Neural crest cell (in vitro differentiated cells): ENCODE measurements around the gene LOXL1. TPM values are rescaled to one million over a fixed set of nuclear protein-coding genes. Genes with fewer than 3 reads are reported as not detected.

ENCODE experiments used
- DNase-seq: peaks from one replicate; pipeline ENCODE4 v3.0.0; 2021; ENCODE audit warnings: low read depth, mixed read lengths, low spot score
- H3K27ac Mint-ChIP-seq: one replicate; pipeline ENCODE4 v1.8.0; 2021; ENCODE audit warnings: mild to moderate bottlenecking, mixed read lengths; ENCODE audit not compliant: unreplicated experiment
- H3K27me3 Mint-ChIP-seq: 2 replicates; pipeline ENCODE4 v1.8.0; 2021; ENCODE audit warnings: low read depth, mild to moderate bottlenecking, mixed read lengths
- H3K36me3 Mint-ChIP-seq: 2 replicates; pipeline ENCODE4 v1.8.0; 2021; ENCODE audit warnings: low read depth, mild to moderate bottlenecking, mixed read lengths
- H3K4me1 Mint-ChIP-seq: 2 replicates; pipeline ENCODE4 v1.8.0; 2021; ENCODE audit warnings: mixed read lengths
- H3K4me3 Mint-ChIP-seq: one replicate; pipeline ENCODE4 v1.8.0; 2021; ENCODE audit warnings: mild to moderate bottlenecking, mixed read lengths
- H3K9me3 Mint-ChIP-seq: 2 replicates; pipeline ENCODE4 v1.8.0; 2021; ENCODE audit warnings: mixed read lengths
- total RNA-seq: library from RNA; stranded (reverse); gene quantifications from 2 replicates; pipeline ENCODE4 v1.2.1, GENCODE V29; 2021
- TF ChIP-seq, protein P1 (sequence below): fragments of 200-600 bp; sonication (generic); conservative IDR thresholded peaks from 2 replicates; pipeline ENCODE4 v1.5.0; 2021; ENCODE audit warnings: antibody characterized with exemption, mild to moderate bottlenecking

The LOXL1 gene
- total RNA-seq, 1 donor from 2014 or later = 17.3 TPM

DNA sequence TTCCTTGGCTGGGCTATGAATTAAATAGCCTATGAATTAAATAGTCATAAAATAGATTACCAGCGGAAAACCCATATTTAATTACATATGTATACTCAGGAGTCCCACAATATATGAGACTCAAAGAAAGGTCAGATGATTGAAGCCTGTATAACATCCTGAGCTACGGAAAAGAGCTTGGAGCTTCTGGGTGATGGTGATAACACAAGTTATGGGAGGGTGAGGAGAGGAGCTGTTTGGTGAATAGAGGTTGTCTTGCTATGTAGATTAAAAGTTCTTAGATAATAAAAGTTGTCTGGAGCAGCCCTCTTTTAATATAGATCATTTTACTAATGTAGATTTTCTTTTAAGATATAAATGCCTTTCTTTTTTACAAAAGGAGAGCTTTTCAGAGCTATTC, 70.0 kb downstream of the LOXL1 start:
- H3K4me3 Mint-ChIP-seq = peak overlapping the region; percentile 94
- H3K27me3 Mint-ChIP-seq = no peaks in the 10 kb centered on the region
- no peak overlapping the region for H3K27ac Mint-ChIP-seq
- H3K4me1 Mint-ChIP-seq = peaks cover 42% of the 10 kb centered on the region
- TF ChIP-seq, protein P1, sequence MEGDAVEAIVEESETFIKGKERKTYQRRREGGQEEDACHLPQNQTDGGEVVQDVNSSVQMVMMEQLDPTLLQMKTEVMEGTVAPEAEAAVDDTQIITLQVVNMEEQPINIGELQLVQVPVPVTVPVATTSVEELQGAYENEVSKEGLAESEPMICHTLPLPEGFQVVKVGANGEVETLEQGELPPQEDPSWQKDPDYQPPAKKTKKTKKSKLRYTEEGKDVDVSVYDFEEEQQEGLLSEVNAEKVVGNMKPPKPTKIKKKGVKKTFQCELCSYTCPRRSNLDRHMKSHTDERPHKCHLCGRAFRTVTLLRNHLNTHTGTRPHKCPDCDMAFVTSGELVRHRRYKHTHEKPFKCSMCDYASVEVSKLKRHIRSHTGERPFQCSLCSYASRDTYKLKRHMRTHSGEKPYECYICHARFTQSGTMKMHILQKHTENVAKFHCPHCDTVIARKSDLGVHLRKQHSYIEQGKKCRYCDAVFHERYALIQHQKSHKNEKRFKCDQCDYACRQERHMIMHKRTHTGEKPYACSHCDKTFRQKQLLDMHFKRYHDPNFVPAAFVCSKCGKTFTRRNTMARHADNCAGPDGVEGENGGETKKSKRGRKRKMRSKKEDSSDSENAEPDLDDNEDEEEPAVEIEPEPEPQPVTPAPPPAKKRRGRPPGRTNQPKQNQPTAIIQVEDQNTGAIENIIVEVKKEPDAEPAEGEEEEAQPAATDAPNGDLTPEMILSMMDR = no peak
- no peaks in the 10 kb centered on the region for H3K36me3 Mint-ChIP-seq
- no peak for DNase-seq
- H3K9me3 Mint-ChIP-seq = no peaks in the 10 kb centered on the region

DNA sequence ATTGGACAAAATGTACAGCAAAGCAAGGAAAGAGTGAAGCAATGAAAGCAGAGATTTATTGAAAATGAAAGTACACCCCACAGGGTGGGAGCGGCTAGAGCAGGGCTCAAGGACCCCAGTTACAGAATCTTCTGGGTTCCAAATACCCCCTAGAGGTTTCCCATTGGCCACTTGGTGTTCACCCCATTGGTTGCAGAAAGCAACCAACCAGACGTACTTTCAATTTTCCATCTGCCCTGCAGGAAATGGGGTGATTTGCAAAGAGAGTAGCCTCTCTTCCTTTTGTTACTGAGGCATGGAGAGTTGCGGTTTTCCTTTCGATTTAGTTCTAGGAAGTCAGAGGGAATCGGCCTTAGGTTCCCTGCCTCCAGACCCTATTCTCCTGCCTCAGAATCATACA, 70.7 kb downstream of the LOXL1 start:
- H3K36me3 Mint-ChIP-seq = no peaks in the 10 kb centered on the region
- no peaks in the 10 kb centered on the region for H3K27me3 Mint-ChIP-seq
- TF ChIP-seq, protein P1 = no peak
- no peak for DNase-seq
- H3K9me3 Mint-ChIP-seq = no peaks in the 10 kb centered on the region
- H3K4me3 Mint-ChIP-seq = peak overlapping the region; percentile 94
- peaks cover 42% of the 10 kb centered on the region for H3K4me1 Mint-ChIP-seq
- no peak overlapping the region for H3K27ac Mint-ChIP-seq

DNA sequence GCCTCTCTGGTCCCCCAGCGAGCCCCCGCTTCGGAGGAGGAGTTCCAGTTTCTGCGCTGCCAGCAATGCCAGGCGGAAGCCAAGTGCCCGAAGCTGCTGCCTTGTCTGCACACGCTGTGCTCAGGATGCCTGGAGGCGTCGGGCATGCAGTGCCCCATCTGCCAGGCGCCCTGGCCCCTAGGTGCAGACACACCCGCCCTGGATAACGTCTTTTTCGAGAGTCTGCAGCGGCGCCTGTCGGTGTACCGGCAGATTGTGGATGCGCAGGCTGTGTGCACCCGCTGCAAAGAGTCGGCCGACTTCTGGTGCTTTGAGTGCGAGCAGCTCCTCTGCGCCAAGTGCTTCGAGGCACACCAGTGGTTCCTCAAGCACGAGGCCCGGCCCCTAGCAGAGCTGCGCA, 71.7 kb downstream of the LOXL1 start:
- Mint-ChIP-seq H3K9me3 (no peaks in the 10 kb centered on the region), H3K27me3 (no peaks in the 10 kb centered on the region), H3K27ac (no peak overlapping the region), H3K4me3 (no peak overlapping the region), H3K4me1 (peaks cover 35% of the 10 kb centered on the region), H3K36me3 (no peaks in the 10 kb centered on the region)
- TF ChIP-seq, protein P1 = no peak
- DNase-seq = no peak

Other genes starting within 250 kb of the LOXL1 start
- gene CD276, start 242.1 kb upstream of the LOXL1 start, total RNA-seq = 184 and 199 TPM in 2 replicates
- 9.5 and 9.6 TPM in 2 replicates for gene INSYN1, start 173.1 kb upstream of the LOXL1 start, total RNA-seq
- gene TBC1D21, start 52.9 kb upstream of the LOXL1 start, total RNA-seq = not detected in 2 replicates
- gene STOML1, start 65.8 kb downstream of the LOXL1 start, total RNA-seq = 8.7 and 9.7 TPM in 2 replicates
- gene PML, start 68.3 kb downstream of the LOXL1 start, total RNA-seq = 30.6 and 38.0 TPM in 2 replicates
- not detected in 2 replicates for gene GOLGA6A, start 156.1 kb downstream of the LOXL1 start, total RNA-seq
- gene ISLR2, start 204.1 kb downstream of the LOXL1 start, total RNA-seq = 9.6 and 10.9 TPM in 2 replicates
- gene ISLR, start 247.2 kb downstream of the LOXL1 start, total RNA-seq = 1.5 and 2.6 TPM in 2 replicates